Neural cell (in vitro differentiated cells): ENCODE measurements around the gene SGSH. TPM values are rescaled to one million over a fixed set of nuclear protein-coding genes. Genes with fewer than 3 reads are reported as not detected.

Experiments used
- H2AFZ ChIP-seq: fragments of 200-600, 300-800 bp; sonication (generic), shearing (Covaris generic); 2 replicates; pipeline ENCODE4 v1.6.0; 2014; ENCODE audit warnings: low read depth, mild to moderate bottlenecking, antibody characterized with exemption, low read length, moderate library complexity
- H3F3A ChIP-seq: fragments of 200-600 bp; shearing (Covaris generic); 2 replicates; pipeline ENCODE4 v1.6.1; 2016; ENCODE audit warnings: mild to moderate bottlenecking, moderate library complexity, mixed read lengths, antibody characterized with exemption, low read length; ENCODE audit not compliant: insufficient read depth, poor library complexity, severe bottlenecking
- H3K27ac ChIP-seq: fragments of 200-600, 300-800 bp; sonication (generic), shearing (Covaris generic); 2 replicates; pipeline ENCODE4 v1.5.1; 2014; ENCODE audit warnings: mild to moderate bottlenecking, low read length, moderate library complexity
- H3K27me3 ChIP-seq: fragments of 300-800, 200-600 bp; sonication (generic), shearing (Covaris generic); 2 replicates; pipeline ENCODE4 v1.6.0; 2014; ENCODE audit warnings: mild to moderate bottlenecking, low read depth, low read length, moderate library complexity; ENCODE audit not compliant: insufficient read depth
- H3K36me3 ChIP-seq: fragments of 300-800, 200-600 bp; sonication (generic), shearing (Covaris generic); 2 replicates; pipeline ENCODE4 v1.5.1; 2014; ENCODE audit warnings: mild to moderate bottlenecking, antibody characterized with exemption, low read length, moderate library complexity; ENCODE audit not compliant: insufficient read depth
- H3K4me2 ChIP-seq: fragments of 300-800, 200-600 bp; sonication (generic), shearing (Covaris generic); 2 replicates; pipeline ENCODE4 v1.6.0; 2014; ENCODE audit warnings: mild to moderate bottlenecking, low read length
- H3K4me3 ChIP-seq: fragments of 300-800, 200-600 bp; sonication (generic), shearing (Covaris generic); 2 replicates; pipeline ENCODE4 v1.5.1; 2014; ENCODE audit warnings: mild to moderate bottlenecking, low read length, moderate library complexity
- H3K79me2 ChIP-seq: fragments of 200-600 bp; shearing (Covaris generic); replicated peaks from 2 replicates; pipeline ENCODE4 v1.6.0; 2014; ENCODE audit warnings: mild to moderate bottlenecking, low read length, moderate library complexity; ENCODE audit not compliant: insufficient read depth
- H3K9ac ChIP-seq: fragments of 300-800, 200-600 bp; sonication (generic), shearing (Covaris generic); 2 replicates; pipeline ENCODE4 v1.6.1; 2016; ENCODE audit warnings: mild to moderate bottlenecking, low read length, mixed read lengths
- H3K9me2 ChIP-seq: fragments of 200-600 bp; shearing (Covaris generic); 2 replicates; pipeline ENCODE4 v1.6.1; 2016; ENCODE audit warnings: mild to moderate bottlenecking, low read length, mixed read lengths; ENCODE audit not compliant: insufficient read depth
- H3K9me3 ChIP-seq: fragments of 200-600, 300-800 bp; sonication (generic), shearing (Covaris generic); 2 replicates; pipeline ENCODE4 v1.6.1; 2016; ENCODE audit warnings: mild to moderate bottlenecking, mixed run types, low read length, moderate library complexity, mixed read lengths
- H4K20me1 ChIP-seq: fragments of 200-600 bp; shearing (Covaris generic); 2 replicates; pipeline ENCODE4 v1.6.1; 2016; ENCODE audit warnings: mild to moderate bottlenecking, mixed run types; ENCODE audit not compliant: insufficient read depth
- EP300 ChIP-seq: fragments of 450-650 bp; conservative IDR thresholded peaks from 2 replicates; pipeline ENCODE4 v1.6.1; 2014; ENCODE audit warnings: antibody characterized with exemption, mild to moderate bottlenecking, moderate library complexity; ENCODE audit not compliant: poor library complexity, severe bottlenecking
- EZH2 ChIP-seq: fragments of 200-600, 300-800 bp; shearing (Covaris generic), sonication (generic); IDR thresholded peaks from 2 replicates; pipeline ENCODE4 v1.6.1; 2014; ENCODE audit warnings: antibody characterized with exemption, low read length, borderline replicate concordance, mild to moderate bottlenecking; ENCODE audit not compliant: insufficient read depth, poor library complexity, severe bottlenecking
- MXI1 ChIP-seq: fragments of 450-650 bp; conservative IDR thresholded peaks from 2 replicates; pipeline ENCODE4 v1.6.1; 2014; ENCODE audit warnings: antibody characterized with exemption, mild to moderate bottlenecking; ENCODE audit not compliant: poor library complexity, severe bottlenecking
- POLR2AphosphoS5 ChIP-seq: IDR thresholded peaks from 2 replicates; pipeline ENCODE4 v1.6.1; 2012
- RAD21 ChIP-seq: fragments of 450-650 bp; conservative IDR thresholded peaks from 2 replicates; pipeline ENCODE4 v1.6.1; 2014; ENCODE audit warnings: antibody characterized with exemption, mild to moderate bottlenecking, moderate library complexity
- SMC3 ChIP-seq: fragments of 450-650 bp; conservative IDR thresholded peaks from 2 replicates; pipeline ENCODE4 v1.6.1; 2014; ENCODE audit warnings: antibody characterized with exemption, mild to moderate bottlenecking, moderate library complexity; ENCODE audit not compliant: poor library complexity
- TAF1 ChIP-seq: IDR thresholded peaks from 2 replicates; pipeline ENCODE4 v1.6.1; 2012; ENCODE audit warnings: low read depth
- polyA plus RNA-seq: library from polyadenylated mRNA; depleted of rRNA; stranded (reverse); fragments of >200 nt; gene quantifications from 2 replicates; pipeline ENCODE4 v1.2.3, GENCODE V29; 2014
- TF ChIP-seq, protein P1 (sequence below): fragments of 450-650 bp; IDR thresholded peaks from 2 replicates; pipeline ENCODE4 v1.5.1; 2014; ENCODE audit warnings: antibody characterized with exemption, mild to moderate bottlenecking, moderate library complexity; ENCODE audit not compliant: poor library complexity, severe bottlenecking
- TF ChIP-seq, protein P2 (sequence below): IDR thresholded peaks from 2 replicates; pipeline ENCODE4 v1.6.1; 2012; ENCODE audit warnings: borderline replicate concordance

SGSH gene
- polyA plus RNA-seq, 1 donor from 2014 or later, result 8.0 TPM

DNA sequence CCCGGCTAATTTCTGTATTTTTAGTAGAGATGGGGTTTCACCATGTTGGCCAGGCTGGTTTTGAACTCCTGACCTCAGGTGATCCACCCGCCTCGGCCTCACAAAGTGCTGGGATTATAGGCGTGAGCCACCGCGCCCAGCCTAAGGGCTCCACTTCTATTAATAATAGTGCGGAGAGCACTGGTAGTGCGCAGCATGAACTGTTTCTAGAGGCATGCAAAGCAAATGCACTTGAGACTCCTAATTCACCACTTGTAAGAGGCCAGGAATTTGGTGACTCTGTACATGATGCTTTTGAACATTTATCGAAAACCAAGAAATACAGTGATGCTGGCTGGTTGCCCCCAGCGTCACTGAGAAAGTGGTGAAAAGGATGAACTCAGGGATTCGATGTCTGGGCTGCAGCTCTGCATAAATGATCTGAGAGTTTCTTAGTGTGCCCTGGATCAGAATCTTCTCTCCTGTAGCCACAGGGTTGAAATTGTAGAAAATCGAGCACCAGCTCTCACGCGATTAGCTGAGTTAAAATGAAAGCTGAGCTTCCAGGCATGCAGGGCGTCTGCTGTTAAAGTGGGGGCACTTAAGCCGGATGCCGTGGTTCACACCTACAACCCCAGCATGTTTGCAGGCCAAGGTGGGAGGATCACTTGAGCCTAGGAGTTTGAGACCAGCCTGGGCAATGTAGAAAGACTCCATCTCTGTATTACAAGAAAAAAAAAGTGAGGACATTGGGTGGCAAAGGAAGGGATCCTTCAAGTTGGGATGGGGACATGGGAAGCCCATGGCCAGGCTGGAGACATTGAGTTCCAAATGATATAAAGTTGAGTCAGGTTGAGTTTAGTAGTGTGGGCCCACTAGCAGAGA is 45.3 kb upstream of the SGSH start:
- Histone ChIP-seq H3F3A (no peaks in the 10 kb centered on the region), H4K20me1 (no peaks in the 10 kb centered on the region), H3K27ac (no peak overlapping the region), H2AFZ (no peak overlapping the region), H3K9ac (no peak overlapping the region), H3K9me3 (no peaks in the 10 kb centered on the region), H3K4me3 (no peak overlapping the region), H3K9me2 (no peaks in the 10 kb centered on the region), H3K27me3 (no peaks in the 10 kb centered on the region), H3K79me2 (no peaks in the 10 kb centered on the region), H3K4me2 (no peak overlapping the region), H3K36me3 (no peaks in the 10 kb centered on the region)
- TF ChIP-seq MXI1 (no peak), SMC3 (no peak), RAD21 (no peak), EZH2 (no peak), TAF1 (no peak), EP300 (no peak), POLR2AphosphoS5 (no peak)
- TF ChIP-seq, protein P1, sequence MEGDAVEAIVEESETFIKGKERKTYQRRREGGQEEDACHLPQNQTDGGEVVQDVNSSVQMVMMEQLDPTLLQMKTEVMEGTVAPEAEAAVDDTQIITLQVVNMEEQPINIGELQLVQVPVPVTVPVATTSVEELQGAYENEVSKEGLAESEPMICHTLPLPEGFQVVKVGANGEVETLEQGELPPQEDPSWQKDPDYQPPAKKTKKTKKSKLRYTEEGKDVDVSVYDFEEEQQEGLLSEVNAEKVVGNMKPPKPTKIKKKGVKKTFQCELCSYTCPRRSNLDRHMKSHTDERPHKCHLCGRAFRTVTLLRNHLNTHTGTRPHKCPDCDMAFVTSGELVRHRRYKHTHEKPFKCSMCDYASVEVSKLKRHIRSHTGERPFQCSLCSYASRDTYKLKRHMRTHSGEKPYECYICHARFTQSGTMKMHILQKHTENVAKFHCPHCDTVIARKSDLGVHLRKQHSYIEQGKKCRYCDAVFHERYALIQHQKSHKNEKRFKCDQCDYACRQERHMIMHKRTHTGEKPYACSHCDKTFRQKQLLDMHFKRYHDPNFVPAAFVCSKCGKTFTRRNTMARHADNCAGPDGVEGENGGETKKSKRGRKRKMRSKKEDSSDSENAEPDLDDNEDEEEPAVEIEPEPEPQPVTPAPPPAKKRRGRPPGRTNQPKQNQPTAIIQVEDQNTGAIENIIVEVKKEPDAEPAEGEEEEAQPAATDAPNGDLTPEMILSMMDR, result no peak
- TF ChIP-seq, protein P2, sequence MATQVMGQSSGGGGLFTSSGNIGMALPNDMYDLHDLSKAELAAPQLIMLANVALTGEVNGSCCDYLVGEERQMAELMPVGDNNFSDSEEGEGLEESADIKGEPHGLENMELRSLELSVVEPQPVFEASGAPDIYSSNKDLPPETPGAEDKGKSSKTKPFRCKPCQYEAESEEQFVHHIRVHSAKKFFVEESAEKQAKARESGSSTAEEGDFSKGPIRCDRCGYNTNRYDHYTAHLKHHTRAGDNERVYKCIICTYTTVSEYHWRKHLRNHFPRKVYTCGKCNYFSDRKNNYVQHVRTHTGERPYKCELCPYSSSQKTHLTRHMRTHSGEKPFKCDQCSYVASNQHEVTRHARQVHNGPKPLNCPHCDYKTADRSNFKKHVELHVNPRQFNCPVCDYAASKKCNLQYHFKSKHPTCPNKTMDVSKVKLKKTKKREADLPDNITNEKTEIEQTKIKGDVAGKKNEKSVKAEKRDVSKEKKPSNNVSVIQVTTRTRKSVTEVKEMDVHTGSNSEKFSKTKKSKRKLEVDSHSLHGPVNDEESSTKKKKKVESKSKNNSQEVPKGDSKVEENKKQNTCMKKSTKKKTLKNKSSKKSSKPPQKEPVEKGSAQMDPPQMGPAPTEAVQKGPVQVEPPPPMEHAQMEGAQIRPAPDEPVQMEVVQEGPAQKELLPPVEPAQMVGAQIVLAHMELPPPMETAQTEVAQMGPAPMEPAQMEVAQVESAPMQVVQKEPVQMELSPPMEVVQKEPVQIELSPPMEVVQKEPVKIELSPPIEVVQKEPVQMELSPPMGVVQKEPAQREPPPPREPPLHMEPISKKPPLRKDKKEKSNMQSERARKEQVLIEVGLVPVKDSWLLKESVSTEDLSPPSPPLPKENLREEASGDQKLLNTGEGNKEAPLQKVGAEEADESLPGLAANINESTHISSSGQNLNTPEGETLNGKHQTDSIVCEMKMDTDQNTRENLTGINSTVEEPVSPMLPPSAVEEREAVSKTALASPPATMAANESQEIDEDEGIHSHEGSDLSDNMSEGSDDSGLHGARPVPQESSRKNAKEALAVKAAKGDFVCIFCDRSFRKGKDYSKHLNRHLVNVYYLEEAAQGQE, result no peak

DNA sequence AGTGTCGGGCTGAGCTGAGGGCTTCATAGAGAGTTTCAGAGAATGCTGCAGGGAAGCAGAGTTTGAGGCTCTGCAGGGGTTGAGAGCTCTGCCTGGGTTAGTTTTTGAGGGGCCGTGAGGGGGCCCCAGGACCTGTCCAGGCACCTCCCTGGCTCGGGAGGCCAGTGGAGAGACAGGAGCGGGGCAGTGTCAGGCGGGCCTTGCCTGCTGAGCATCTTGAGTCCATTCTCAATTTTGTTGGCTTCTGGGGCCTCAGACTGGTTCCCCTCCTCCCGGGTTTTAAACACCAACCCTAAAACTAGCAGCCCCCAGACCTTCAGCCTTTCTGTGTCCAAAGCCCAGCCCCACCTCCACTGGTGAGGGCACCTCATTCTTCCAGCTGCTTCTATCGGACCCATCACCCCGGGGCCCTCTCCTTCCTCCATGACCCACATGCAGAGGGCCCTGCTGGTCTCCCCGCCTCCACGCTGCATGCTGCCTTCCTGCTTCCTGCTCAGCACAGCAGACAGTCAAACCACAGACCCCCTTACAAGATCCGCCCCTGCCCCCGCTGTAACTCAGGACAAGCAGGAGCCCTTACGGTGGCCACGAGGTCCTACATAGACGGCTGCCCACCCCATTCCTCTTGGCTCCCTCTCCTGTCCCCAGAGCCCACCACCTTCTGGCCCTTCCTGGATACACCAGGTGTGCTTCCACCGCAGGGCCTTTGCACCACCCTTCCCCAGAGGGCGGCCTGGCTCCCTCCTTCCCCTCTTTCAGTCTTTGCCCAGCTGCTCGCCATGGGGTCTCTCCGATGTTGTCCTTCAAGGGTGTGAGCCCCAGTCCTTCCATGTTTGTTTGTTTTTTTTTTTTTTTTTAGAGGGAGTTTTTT is 44.3 kb upstream of the SGSH start:
- no peaks in the 10 kb centered on the region for H3F3A ChIP-seq
- H3K36me3 ChIP-seq, result no peaks in the 10 kb centered on the region
- TF ChIP-seq, protein P1, result no peak
- TF ChIP-seq MXI1 (no peak), TAF1 (no peak), POLR2AphosphoS5 (no peak), RAD21 (no peak), EZH2 (no peak), EP300 (no peak), SMC3 (no peak)
- TF ChIP-seq, protein P2, result no peak
- H4K20me1 ChIP-seq, result no peaks in the 10 kb centered on the region
- H3K4me2 ChIP-seq, result no peak overlapping the region
- H3K27me3 ChIP-seq, result no peaks in the 10 kb centered on the region
- no peak overlapping the region for H3K9ac ChIP-seq
- no peaks in the 10 kb centered on the region for H3K79me2 ChIP-seq
- no peak overlapping the region for H3K4me3 ChIP-seq
- no peaks in the 10 kb centered on the region for H3K9me2 ChIP-seq
- H3K9me3 ChIP-seq, result no peaks in the 10 kb centered on the region
- H3K27ac ChIP-seq, result no peak overlapping the region
- H2AFZ ChIP-seq, result no peak overlapping the region
